ENCODE data around the gene ATG9B.
A peak's percentile ranks its signal among the peaks of the same experiment; 100 is the strongest.

The ATG9B gene

DNA sequence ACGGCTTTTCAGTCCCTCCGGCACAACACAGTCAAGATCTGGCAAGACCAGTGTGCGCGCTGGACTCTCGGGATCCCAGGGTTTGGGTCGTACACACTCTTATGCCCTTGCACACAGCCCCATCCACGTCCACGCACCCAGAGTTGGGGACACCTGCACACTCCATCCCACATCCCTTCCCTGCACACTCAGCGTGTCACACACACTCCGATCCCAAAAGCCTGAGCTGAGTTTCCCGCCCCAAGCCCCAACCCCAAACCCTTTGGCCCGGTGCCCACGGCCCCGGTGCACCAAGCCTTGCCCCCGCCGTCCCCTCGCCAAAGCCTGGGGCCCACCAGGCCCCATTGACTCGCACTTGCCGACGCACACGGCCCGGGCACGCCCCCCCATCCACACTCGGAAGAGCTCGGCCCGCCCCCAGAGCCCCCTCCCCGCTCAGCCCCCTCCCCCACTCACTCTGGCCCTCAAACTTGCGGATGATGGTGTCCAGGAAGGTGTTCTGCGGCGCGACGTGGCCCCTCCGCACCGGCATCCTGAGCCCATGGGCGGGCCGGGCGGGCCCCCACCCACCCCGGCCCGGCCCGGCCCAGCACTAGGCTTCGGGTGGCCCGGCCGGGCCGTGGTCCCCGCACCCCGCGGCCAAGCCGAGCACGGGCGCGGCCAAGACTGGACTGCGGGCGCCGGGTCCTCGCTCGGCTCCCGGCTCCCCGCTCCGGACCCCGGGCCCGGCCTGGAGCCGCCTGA, 46.7 kb downstream of the ATG9B start:
- DNase-seq: no peak

- DNase-seq: no peak
Measured at GRCh38 chr7:150976529-150977381, 47.5 kb downstream of the ATG9B start.

DNA sequence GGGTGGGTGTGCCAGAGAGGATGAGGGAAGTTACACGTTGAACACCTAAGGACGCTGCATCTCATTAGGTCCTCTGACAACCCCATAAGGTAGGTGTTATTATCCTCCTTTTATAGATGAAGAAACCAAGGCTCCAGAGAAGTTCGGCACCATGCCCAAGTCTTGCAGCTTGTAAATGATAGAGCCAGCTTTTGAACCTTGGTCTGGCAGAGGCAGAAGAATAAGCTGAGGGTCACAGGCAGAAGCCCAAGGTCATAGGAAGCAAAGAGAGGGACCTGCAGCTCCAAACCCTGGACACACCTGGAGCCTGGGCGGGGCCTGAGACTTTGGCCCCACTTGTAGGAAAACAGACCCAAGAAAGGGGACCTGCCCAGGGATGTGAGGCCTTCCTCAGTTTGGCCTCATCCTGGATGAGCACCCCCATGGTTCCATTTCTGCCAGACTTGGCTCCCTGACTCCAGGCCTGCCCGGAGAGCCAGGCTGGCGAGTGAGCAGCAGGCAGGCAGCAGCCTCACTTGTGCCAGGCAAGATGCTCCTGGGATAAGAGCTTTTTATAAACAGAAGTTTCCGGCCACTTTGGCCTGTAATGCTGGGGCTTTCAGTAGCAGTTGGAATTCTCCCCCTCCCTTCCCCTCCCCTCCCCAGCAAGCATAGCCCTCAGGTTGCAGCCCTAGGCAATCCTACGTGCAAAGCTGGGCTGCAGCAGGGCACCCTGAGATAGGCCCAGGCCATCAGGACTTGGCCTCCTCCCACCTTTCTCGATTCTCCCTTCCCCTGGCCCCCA, 48.6 kb downstream of the ATG9B start:
- DNase-seq: no peak

DNA sequence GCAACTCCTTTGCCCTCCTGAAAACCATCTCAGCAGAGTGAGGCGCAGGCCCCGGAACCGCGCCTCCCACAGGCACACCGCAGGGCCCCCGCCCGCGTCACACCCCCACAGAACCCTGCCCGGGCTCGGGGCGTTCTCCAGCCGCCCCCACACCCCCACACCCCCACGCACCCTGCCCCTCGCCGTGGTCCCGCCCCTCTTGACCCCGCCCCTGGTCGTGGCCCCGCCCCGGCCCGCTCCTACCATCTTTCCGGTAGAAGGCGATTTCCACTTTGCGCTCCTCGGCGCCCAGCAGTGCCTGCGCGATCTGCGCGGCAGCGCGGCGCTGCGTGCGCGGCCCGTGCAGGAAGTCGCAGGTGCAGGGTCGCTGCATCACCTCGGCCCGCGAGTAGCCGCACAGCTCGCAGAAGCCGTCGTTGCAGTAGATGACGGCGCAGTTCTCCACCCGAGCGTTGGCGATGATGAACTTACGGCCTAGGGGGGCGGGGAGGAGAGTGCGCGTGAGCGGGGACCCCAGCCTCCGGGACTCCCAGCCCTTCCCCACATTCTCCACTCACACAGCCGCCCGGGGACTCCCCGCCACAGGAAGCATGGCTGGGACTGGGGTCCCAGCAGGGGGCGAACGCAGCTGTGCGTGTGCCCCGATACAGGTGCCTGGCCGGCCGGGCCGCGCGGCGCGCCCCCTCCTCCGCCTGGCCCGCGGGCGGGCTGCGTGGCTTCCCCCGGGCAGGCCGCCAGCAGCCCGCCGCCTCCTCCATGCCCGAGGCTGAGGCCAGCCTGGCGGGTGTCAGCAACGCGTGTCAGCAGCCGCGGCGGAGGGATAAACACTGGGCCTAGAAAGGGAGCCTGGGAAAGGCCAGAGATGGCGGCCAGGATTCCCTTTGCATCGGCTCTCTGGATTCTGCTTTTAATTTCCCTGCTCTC, 49.6 kb downstream of the ATG9B start:
- DNase-seq: peak; percentile 63

DNA sequence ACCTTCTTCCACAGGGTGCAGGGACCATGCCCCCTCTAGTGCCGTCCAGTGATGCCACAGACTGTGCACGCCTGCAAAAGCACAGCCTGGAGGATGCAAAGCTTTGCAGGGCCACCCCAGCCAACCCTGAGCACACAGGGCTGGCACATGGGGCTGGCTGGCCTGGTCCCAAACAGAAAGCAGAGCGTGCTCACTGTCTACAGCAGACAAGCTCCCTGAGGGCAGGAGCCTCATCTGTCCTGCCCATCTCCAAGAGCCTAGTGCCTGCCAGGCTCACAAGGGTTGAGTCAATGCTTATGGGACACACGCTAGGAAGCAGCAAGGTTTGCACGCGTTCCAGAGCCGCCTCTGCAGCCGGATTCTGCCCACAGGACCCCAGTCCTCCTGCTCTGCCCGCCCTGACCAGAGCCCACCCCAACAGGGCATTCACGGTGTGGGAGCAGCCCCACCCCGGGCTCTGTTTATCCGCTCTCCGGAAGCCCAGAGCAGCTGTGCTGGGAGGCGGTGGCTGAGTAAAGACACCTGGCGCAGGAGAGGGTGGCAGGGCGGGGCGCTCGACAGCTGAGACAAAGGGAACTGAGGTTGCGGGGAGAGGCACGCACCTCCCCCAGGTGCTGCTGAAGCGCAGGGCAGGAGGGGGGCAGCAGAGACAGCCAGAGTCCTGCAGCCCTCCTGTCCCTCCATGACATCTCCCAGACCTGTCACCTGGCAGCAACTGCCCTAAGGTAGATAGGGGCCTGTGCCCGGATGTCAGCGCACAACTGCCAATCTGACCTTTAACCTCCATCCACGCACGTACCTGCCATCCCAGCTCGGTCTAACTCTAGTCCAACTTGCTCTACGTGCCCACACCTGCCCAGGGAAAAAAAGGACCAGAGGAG, 50.5 kb downstream of the ATG9B start:
- DNase-seq: peak; percentile 17

DNA sequence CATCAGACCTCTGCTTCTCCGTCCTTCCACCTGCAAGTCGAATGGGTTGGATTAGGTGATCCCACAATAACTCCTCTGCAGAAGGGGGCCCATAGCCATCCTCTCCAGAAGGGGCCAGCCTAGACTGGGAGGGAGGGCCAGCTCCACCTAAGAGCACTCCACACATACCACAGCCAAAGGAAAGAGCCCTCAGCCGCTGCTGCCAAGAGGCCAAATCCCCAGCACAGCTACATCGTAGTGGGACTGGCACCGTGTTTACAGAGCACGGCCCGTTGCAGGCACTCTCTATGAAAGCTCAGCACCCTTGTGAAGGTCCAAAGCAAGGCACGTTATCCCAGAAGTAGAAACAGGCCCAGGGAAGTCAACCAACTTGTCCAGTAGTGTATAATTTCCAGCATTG, 51.6 kb downstream of the ATG9B start:
- DNase-seq: no peak

DNA sequence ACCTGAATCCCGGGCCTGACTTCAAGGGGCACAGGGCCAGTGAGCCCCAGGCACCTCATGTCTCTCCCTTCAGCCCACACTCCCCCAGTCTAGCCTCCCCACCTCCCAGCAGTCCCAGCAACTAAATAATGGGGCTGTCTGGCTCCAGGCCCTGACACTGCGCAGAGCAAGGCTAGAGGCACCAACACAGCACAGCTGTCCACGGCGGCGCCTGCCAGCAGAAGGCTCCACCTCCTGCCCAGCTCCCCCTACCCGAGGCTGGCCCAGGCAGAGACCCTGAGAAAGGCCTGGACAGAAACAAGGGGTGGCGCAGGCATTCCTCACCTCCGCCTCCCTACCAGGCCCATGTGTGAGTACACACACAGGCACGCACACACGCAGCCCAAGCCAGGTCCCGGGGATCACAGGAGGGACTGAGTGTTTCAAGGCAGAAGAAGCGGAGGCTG, 52.2 kb downstream of the ATG9B start:
- no peak for DNase-seq

DNA sequence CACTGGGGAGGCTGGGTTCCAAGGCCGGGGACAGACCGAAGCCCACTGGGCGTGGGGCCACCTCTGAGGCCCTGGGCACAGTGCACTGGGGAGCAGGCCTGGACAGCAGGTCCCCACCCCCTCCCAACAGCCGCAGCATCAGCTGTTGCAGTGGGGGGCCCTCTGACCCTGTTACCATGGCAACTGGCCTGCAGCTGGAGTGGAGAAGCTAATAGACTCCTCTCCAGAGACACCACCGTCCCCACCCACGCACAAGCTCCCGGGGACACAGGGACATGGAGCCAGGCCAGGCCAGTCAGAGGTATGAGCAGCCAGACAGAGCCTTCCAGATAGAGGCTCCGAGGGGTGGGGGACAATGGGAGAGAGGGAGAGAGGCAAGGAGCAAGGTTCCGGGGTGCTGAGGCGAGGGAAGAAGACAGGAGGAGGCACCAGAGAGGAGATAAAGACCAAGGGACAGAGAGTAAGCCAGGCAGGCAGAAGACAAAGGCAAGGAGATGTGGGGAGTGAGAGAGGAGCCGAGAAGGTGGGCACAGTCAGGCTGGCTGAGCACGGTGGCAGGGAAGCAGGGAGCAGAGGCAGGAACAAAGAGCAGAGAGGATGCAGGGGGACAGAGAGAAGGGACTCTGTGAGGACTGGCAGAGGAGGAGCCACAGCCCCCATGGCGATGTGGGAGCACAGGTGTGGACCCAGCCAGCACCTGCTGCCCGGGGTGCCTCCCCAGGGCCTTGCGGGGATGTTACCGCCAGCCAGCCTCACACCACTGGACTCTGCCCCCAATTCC, 52.9 kb downstream of the ATG9B start:
- no peak for DNase-seq

GRCh38 chr7:150970424-150970823, 53.9 kb downstream of the ATG9B start:
- DNase-seq: no peak

- DNase-seq: no peak
Measured at GRCh38 chr7:150969475-150969874, 54.8 kb downstream of the ATG9B start.

DNA sequence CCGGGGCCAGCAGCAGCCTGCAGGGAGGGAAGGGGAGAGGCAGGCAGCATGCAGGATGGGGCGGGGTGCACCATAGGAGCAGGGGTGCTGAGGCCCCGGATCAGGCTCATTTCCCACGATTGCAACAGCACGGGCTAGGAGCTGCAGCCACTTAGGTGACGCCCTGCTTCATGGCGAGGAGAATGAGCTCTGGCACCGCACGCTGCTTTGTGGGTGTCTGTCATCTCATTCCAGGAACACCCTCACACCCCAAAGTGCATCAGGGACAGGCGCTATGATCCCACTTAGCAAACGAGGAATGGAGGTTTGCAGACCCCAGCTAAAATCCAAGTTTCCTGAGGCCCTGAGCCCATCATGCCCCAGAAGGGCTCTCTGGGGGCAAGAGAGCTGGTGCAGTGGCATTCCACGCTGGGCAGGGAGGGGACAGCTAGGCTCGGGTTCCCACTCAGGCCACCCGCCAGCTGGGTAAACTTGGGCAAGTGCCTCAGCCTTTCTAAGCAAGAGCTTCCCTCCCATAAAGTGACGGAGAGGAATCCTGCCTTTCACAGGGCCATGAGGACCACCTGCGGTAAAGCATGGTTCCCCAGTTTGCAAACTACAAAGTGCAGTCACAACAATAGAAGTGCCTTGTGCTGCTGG, 55.4 kb downstream of the ATG9B start:
- no peak for DNase-seq

DNA sequence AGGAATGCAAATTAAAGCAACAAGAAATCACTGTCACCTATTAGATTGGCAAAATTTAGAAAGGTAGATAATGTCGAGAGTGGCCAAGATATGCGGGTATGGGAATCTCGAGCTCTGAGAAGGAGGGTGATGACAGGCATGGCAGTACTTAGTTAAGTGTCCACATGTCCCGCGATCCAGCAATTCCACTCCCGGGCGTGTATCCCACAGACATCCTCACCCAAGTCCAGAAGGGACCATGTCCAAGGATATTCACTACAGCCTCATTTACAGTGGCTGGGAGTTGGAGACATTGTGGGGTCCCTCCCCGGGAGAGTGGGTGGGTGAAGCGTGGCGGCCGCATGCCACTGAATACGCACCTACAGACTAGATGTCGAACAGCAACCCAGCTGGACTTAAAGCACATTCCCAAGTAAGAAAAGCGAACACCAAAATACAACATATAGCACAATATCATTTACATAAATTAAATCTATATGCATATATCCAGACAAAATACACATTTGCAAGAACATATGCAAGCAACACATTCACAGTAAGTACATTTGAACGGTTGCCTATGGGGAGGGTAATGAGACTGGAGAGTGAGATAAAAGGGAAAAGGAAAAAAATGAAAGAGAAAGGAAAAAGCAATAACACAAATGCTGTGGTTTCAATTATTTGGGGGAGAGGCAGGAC, 56.1 kb downstream of the ATG9B start:
- DNase-seq: no peak

GRCh38 chr7:150967349-150967748, 56.9 kb downstream of the ATG9B start:
- no peak for DNase-seq

DNA sequence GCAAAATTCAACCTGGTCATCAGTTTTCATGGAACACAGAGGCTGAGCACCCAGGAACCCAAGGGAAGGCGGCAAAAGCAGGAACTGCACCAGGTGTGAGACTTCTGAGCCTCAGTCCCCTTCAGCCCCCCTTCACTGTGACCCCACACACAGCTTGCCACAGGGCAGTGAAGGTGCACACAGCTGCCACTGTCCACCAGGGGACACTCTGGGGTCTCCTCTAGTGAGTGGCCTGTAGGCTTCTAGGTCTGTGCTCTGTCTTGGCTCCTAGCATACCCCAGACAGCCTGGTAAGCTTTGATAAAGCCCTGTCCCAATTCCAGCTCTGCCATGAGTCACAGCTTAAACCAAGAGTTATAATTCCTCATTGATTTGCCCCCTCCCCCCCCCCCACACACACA, 58.3 kb downstream of the ATG9B start:
- peak; percentile 68 for DNase-seq

DNA sequence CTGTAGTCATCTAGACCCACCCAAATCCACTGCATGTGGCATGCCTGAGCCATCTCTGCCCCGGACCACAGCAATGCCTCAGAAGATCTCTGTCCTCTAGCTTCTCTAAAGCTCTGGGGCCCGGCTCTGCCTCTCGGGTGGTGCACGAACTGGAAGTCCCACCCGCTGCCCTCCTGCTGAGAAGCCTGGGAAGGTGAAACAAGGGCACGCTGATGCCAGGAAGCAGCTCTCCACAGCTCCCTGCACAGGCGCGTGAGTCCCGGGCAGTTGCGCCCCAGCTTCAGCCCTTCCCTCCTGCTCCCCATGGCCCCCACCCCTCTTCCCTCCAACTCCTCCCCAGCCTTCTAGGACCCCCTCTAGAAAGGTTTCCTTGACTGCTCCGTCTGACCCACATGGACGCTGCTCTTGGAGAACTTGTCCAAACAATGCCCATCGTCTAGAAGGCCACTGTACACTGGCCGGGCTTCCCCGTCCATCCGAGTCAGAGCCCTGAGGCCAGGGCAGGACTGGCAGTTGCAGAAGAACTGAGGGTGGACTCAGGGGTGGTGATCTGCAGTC, 58.9 kb downstream of the ATG9B start:
- DNase-seq: peak; percentile 21
